Vagina (tissue), 2 donors: Measurements from ENCODE around the gene USP10. TPM values are rescaled to one million over a fixed set of nuclear protein-coding genes. Genes with fewer than 3 reads are reported as not detected.

Experiments used
- DNase-seq, 2 donors: peaks; one replicate each; pipeline ENCODE4 v3.0.0-alpha.2; 2017; ENCODE audit errors: extremely low spot score in 2 of 2
- H3K27ac ChIP-seq: fragments of 200-600 bp; sonication (generic); one replicate; pipeline ENCODE4 v1.5.1; 2019
- H3K27me3 ChIP-seq: fragments of 200-600 bp; sonication (generic); one replicate; pipeline ENCODE4 v1.5.1; 2019
- H3K36me3 ChIP-seq, 2 donors: fragments of 200-600 bp; sonication (generic); one replicate each; pipeline ENCODE4 v1.5.1; 2017 to 2019
- H3K4me1 ChIP-seq: fragments of 200-600 bp; sonication (generic); one replicate; pipeline ENCODE4 v1.5.1; 2019
- H3K4me3 ChIP-seq, 2 donors: fragments of 200-600 bp; sonication (generic); 1 replicate in 1 of 2; 2 replicates in 1 of 2; pipeline ENCODE4 v1.5.1; 2016 to 2019
- H3K9me3 ChIP-seq: fragments of 200-600 bp; sonication (generic); one replicate; pipeline ENCODE4 v1.5.1; 2019
- CTCF ChIP-seq, 3 experiments: fragments of 450-650 bp in 2 of 3; fragments of 200-600 bp in 1 of 3; sonication (generic) in 1 of 3; IDR thresholded peaks; one replicate each; pipeline ENCODE4 v1.5.1; 2017 to 2019; ENCODE audit warnings: antibody characterized with exemption in 3 of 3, mild to moderate bottlenecking in 2 of 3, moderate library complexity in 2 of 3
- POLR2A ChIP-seq, 2 donors: fragments of 450-650 bp; IDR thresholded peaks; one replicate each; pipeline ENCODE4 v1.6.1; 2017; ENCODE audit warnings: antibody characterized with exemption in 2 of 2, mild to moderate bottlenecking in 2 of 2, moderate library complexity in 2 of 2
- POLR2AphosphoS5 ChIP-seq, 2 donors: sonication (generic); formaldehyde crosslinking; IDR thresholded peaks; one replicate each; pipeline ENCODE4 v1.9.0; 2017; ENCODE audit warnings: antibody characterized with exemption in 2 of 2, mild to moderate bottlenecking in 2 of 2, low read depth in 1 of 2; ENCODE audit not compliant: insufficient read depth in 1 of 2
- intact Hi-C: fragments of 100-400 bp; cut with DNase I; formaldehyde crosslinking; loops from one replicate; pipeline ENCODE4 v1.15.1; 2023
- total RNA-seq: library from RNA; depleted of rRNA; stranded (reverse); fragments of >200 nt; gene quantifications from one replicate; pipeline ENCODE4 v1.2.3, GENCODE V29; 2016

Gene USP10
- total RNA-seq, 1 donor from 2014 or later = 42.5 TPM

- peaks cover 0 to 49% of the 10 kb centered on the region in 2 donors for H3K36me3 ChIP-seq
- H3K27me3 ChIP-seq = no peaks in the 10 kb centered on the region
- H3K4me3 ChIP-seq = no peak overlapping the region
- H3K27ac ChIP-seq = no peak overlapping the region
- TF ChIP-seq CTCF (IDR thresholded peaks at IDR 0.05) = no peak
- H3K4me1 ChIP-seq = no peaks in the 10 kb centered on the region
- no peak for DNase-seq
- intact Hi-C loops = no loop called here
- H3K9me3 ChIP-seq = no peaks in the 10 kb centered on the region
Measured at GRCh38 chr16:84780063-84780462, 80.3 kb downstream of the USP10 start.

GRCh38 chr16:84780544-84781376 is 81.0 kb downstream of the USP10 start:
- H3K27me3 ChIP-seq = no peaks in the 10 kb centered on the region
- intact Hi-C loops = no loop called here
- no peak for DNase-seq
- H3K27ac ChIP-seq = no peak overlapping the region
- H3K4me3 ChIP-seq = no peak overlapping the region
- TF ChIP-seq POLR2A (IDR thresholded peaks at IDR 0.05) = no peak
- no peak for TF ChIP-seq POLR2AphosphoS5 (IDR thresholded peaks at IDR 0.05; ENCODE audit: insufficient read depth in 1 of 2, low read depth in 1 of 2)
- no peak for TF ChIP-seq CTCF (IDR thresholded peaks at IDR 0.05)
- H3K4me1 ChIP-seq = no peaks in the 10 kb centered on the region
- peaks cover 0 to 42% of the 10 kb centered on the region in 2 donors for H3K36me3 ChIP-seq
- H3K9me3 ChIP-seq = no peaks in the 10 kb centered on the region

GRCh38 chr16:84782846-84783245 is 83.0 kb downstream of the USP10 start:
- TF ChIP-seq POLR2AphosphoS5 (IDR thresholded peaks at IDR 0.05; ENCODE audit: insufficient read depth in 1 of 2, low read depth in 1 of 2) (no peak), CTCF (IDR thresholded peaks at IDR 0.05) (no peak)
- intact Hi-C loops = no loop called here
- Histone ChIP-seq H3K27ac (no peak overlapping the region), H3K4me1 (no peaks in the 10 kb centered on the region), H3K9me3 (no peaks in the 10 kb centered on the region), H3K27me3 (no peaks in the 10 kb centered on the region), H3K4me3 (no peak overlapping the region), H3K36me3 (peaks cover 0 to 21% of the 10 kb centered on the region in 2 donors)
- DNase-seq = no peak

GRCh38 chr16:84785843-84786581 is 86.2 kb downstream of the USP10 start:
- TF ChIP-seq POLR2A (IDR thresholded peaks at IDR 0.05) (no peak), POLR2AphosphoS5 (IDR thresholded peaks at IDR 0.05; ENCODE audit: insufficient read depth in 1 of 2, low read depth in 1 of 2) (no peak), CTCF (IDR thresholded peaks at IDR 0.05) (no peak)
- H3K27ac ChIP-seq = no peak overlapping the region
- no peak for DNase-seq
- H3K36me3 ChIP-seq = no peaks in the 10 kb centered on the region
- H3K4me3 ChIP-seq = no peak overlapping the region
- H3K4me1 ChIP-seq = peaks cover 7% of the 10 kb centered on the region
- H3K9me3 ChIP-seq = no peaks in the 10 kb centered on the region
- intact Hi-C loops = no loop called here
- H3K27me3 ChIP-seq = no peaks in the 10 kb centered on the region
